ENCODE measurements around the gene GPN1. TPM values are rescaled to one million over a fixed set of nuclear protein-coding genes. Genes with fewer than 3 reads are reported as not detected.
"Not testable (repeated sequence)": the region's sequence is repeated elsewhere in the genome, so short reads cannot be mapped to it uniquely, and the experiment has no call there.

The GPN1 gene
- total RNA-seq, 1 experiment from 2014 or later, result 30.0 TPM

- Histone ChIP-seq H3K4me3 (ENCODE audit: low read length) (no peak overlapping the region), H2AFZ (ENCODE audit: low read length) (no peak overlapping the region), H3K36me3 (ENCODE audit: insufficient read depth, low read length) (peaks cover 48% of the 10 kb centered on the region), H3K79me2 (ENCODE audit: low read length) (peaks cover 26% of the 10 kb centered on the region), H3K27me3 (ENCODE audit: low read length) (no peaks in the 10 kb centered on the region), H3K9me3 (ENCODE audit: low read length) (no peaks in the 10 kb centered on the region), H3K9me2 (replicated peaks; ENCODE audit: insufficient read depth, low read length) (no peaks in the 10 kb centered on the region), H3K9ac (ENCODE audit: low read length) (no peak overlapping the region), H4K20me1 (ENCODE audit: insufficient read depth, low read depth, low read length) (no peaks in the 10 kb centered on the region), H3K4me1 (ENCODE audit: low read length) (no peaks in the 10 kb centered on the region), H3K27ac (ENCODE audit: low read length) (no peak overlapping the region), H3K4me2 (ENCODE audit: low read depth, low read length, poor library complexity, severe bottlenecking) (no peak overlapping the region)
- peak; percentile 35 for DNase-seq
Observed at GRCh38 chr2:27615316-27615715, 13.5 kb upstream of the GPN1 start.

DNA sequence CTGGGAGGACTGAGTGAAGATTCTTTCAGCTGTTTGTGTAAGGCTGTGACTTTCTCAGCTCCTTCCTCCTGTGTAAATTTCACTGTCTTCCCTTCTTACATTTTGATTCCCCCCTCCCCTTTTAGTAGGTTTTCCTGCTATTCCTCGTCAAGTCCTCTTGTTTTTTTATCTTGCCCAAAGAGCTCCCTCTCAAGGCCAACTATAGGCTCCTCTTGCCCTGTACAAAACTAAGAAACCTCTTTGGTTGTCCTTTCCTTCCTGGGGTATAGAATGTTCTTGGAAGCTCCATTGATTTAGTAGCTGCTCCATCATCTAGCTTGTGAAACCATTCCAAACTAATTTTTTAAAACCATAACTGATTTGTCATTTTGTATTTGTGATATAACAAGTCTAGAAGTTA, 7.3 kb upstream of the GPN1 start:
- Histone ChIP-seq H3K36me3 (ENCODE audit: insufficient read depth, low read length) (peaks cover 58% of the 10 kb centered on the region), H3K4me3 (ENCODE audit: low read length) (no peak overlapping the region)
- DNase-seq, result peak; percentile 39

GRCh38 chr2:27622921-27623384, 5.9 kb upstream of the GPN1 start:
- H3K79me2 ChIP-seq (ENCODE audit: low read length), result no peaks in the 10 kb centered on the region
- no peak overlapping the region for H3K4me2 ChIP-seq (ENCODE audit: low read depth, low read length, poor library complexity, severe bottlenecking)
- no peak overlapping the region for H3K9ac ChIP-seq (ENCODE audit: low read length)
- H2AFZ ChIP-seq (ENCODE audit: low read length), result no peak overlapping the region
- peaks cover 5% of the 10 kb centered on the region for H3K4me1 ChIP-seq (ENCODE audit: low read length)
- H3K9me3 ChIP-seq (ENCODE audit: low read length), result no peaks in the 10 kb centered on the region
- peaks cover 49% of the 10 kb centered on the region; the same call in 1 of the 2 replicates for H3K36me3 ChIP-seq (ENCODE audit: insufficient read depth, low read length)
- no peak overlapping the region for H3K4me3 ChIP-seq (ENCODE audit: low read length)
- DNase-seq, result peak; percentile 35
- no peaks in the 10 kb centered on the region for H4K20me1 ChIP-seq (ENCODE audit: insufficient read depth, low read depth, low read length)
- H3K27ac ChIP-seq (ENCODE audit: low read length), result no peak overlapping the region
- H3K9me2 ChIP-seq (replicated peaks; ENCODE audit: insufficient read depth, low read length), result no peaks in the 10 kb centered on the region
- no peaks in the 10 kb centered on the region for H3K27me3 ChIP-seq (ENCODE audit: low read length)

More for the DNA sequence above, 7.3 kb upstream of the GPN1 start:
- Histone ChIP-seq H3K27me3 (ENCODE audit: low read length) (no peaks in the 10 kb centered on the region), H3K4me2 (ENCODE audit: low read depth, low read length, poor library complexity, severe bottlenecking) (no peak overlapping the region), H2AFZ (ENCODE audit: low read length) (no peak overlapping the region), H4K20me1 (ENCODE audit: insufficient read depth, low read depth, low read length) (no peaks in the 10 kb centered on the region), H3K9me2 (replicated peaks; ENCODE audit: insufficient read depth, low read length) (no peaks in the 10 kb centered on the region), H3K79me2 (ENCODE audit: low read length) (no peaks in the 10 kb centered on the region), H3K27ac (ENCODE audit: low read length) (no peak overlapping the region), H3K4me1 (ENCODE audit: low read length) (no peaks in the 10 kb centered on the region), H3K9ac (ENCODE audit: low read length) (no peak overlapping the region), H3K9me3 (ENCODE audit: low read length) (no peaks in the 10 kb centered on the region)

DNA sequence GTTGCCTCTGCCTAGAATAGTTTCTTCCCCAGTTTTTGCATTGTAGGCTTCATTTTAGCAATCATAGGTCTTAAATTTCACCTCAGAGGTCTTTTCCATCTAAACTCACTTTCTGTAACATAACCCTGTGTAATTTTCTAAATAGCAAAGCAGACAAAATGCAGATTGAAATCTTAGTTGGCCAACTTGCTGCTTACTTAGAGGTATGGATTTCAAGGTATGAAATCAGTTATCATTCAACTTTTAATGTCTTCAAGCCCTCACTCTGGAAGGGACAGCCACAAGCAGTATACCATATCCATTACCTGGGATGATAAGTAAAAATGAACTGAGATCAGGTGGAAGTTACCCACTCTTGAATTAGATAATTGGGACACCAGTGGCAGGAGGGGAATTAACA, 3.9 kb upstream of the GPN1 start:
- Histone ChIP-seq H3K27ac (ENCODE audit: low read length) (no peak overlapping the region), H3K36me3 (ENCODE audit: insufficient read depth, low read length) (peaks cover 36% of the 10 kb centered on the region; the same call in 1 of the 2 replicates), H3K79me2 (ENCODE audit: low read length) (peaks cover 11% of the 10 kb centered on the region), H3K9me2 (replicated peaks; ENCODE audit: insufficient read depth, low read length) (no peaks in the 10 kb centered on the region), H3K4me2 (ENCODE audit: low read depth, low read length, poor library complexity, severe bottlenecking) (no peak overlapping the region), H3K4me3 (ENCODE audit: low read length) (no peak overlapping the region), H3K27me3 (ENCODE audit: low read length) (no peaks in the 10 kb centered on the region), H2AFZ (ENCODE audit: low read length) (no peak overlapping the region), H3K9ac (ENCODE audit: low read length) (no peak overlapping the region), H4K20me1 (ENCODE audit: insufficient read depth, low read depth, low read length) (no peaks in the 10 kb centered on the region), H3K9me3 (ENCODE audit: low read length) (no peaks in the 10 kb centered on the region), H3K4me1 (ENCODE audit: low read length) (peaks cover 14% of the 10 kb centered on the region)
- peak; percentile 35 for DNase-seq

- H3K27ac ChIP-seq (ENCODE audit: low read length); H3K9me3 ChIP-seq (ENCODE audit: low read length); H3K27me3 ChIP-seq (ENCODE audit: low read length); H2AFZ ChIP-seq (ENCODE audit: low read length); H3K9me2 ChIP-seq (replicated peaks; ENCODE audit: insufficient read depth, low read length); H4K20me1 ChIP-seq (ENCODE audit: insufficient read depth, low read depth, low read length); H3K4me2 ChIP-seq (ENCODE audit: low read depth, low read length, poor library complexity, severe bottlenecking); H3K9ac ChIP-seq (ENCODE audit: low read length); H3K4me3 ChIP-seq (ENCODE audit: low read length): not testable (repeated sequence)
- Histone ChIP-seq H3K36me3 (ENCODE audit: insufficient read depth, low read length) (peaks cover 30% of the 10 kb centered on the region; the same call in 1 of the 2 replicates), H3K4me1 (ENCODE audit: low read length) (peaks cover 18% of the 10 kb centered on the region), H3K79me2 (ENCODE audit: low read length) (peaks cover 25% of the 10 kb centered on the region)
- DNase-seq, result peak; percentile 24
Observed at GRCh38 chr2:27626323-27626722, 2.5 kb upstream of the GPN1 start.

- H3K4me2 ChIP-seq (ENCODE audit: low read depth, low read length, poor library complexity, severe bottlenecking); H3K27me3 ChIP-seq (ENCODE audit: low read length); H3K9me3 ChIP-seq (ENCODE audit: low read length); H2AFZ ChIP-seq (ENCODE audit: low read length); H4K20me1 ChIP-seq (ENCODE audit: insufficient read depth, low read depth, low read length); H3K27ac ChIP-seq (ENCODE audit: low read length); H3K9ac ChIP-seq (ENCODE audit: low read length); H3K9me2 ChIP-seq (replicated peaks; ENCODE audit: insufficient read depth, low read length); H3K4me3 ChIP-seq (ENCODE audit: low read length); DNase-seq: not testable (repeated sequence)
- peaks cover 31% of the 10 kb centered on the region for H3K79me2 ChIP-seq (ENCODE audit: low read length)
- H3K4me1 ChIP-seq (ENCODE audit: low read length), result peaks cover 18% of the 10 kb centered on the region
- H3K36me3 ChIP-seq (ENCODE audit: insufficient read depth, low read length), result peaks cover 29% of the 10 kb centered on the region; the same call in 1 of the 2 replicates
Observed at GRCh38 chr2:27626921-27627320, 1.9 kb upstream of the GPN1 start.

- peak overlapping the region; percentile 84 for H3K9ac ChIP-seq (ENCODE audit: low read length)
- H3K4me3 ChIP-seq (ENCODE audit: low read length), result peak overlapping the region; percentile 82
- H3K27ac ChIP-seq (ENCODE audit: low read length), result peak overlapping the region; percentile 5; the same call in 1 of the 2 replicates
- H3K9me3 ChIP-seq (ENCODE audit: low read length), result no peaks in the 10 kb centered on the region
- H3K27me3 ChIP-seq (ENCODE audit: low read length), result no peaks in the 10 kb centered on the region
- H3K79me2 ChIP-seq (ENCODE audit: low read length), result peaks cover 39% of the 10 kb centered on the region
- H3K9me2 ChIP-seq (replicated peaks; ENCODE audit: insufficient read depth, low read length), result no peaks in the 10 kb centered on the region
- H4K20me1 ChIP-seq (ENCODE audit: insufficient read depth, low read depth, low read length), result no peaks in the 10 kb centered on the region
- no peak for DNase-seq
- H3K4me1 ChIP-seq (ENCODE audit: low read length), result peaks cover 18% of the 10 kb centered on the region
- peak overlapping the region; percentile 78 for H3K4me2 ChIP-seq (ENCODE audit: low read depth, low read length, poor library complexity, severe bottlenecking)
- no peak overlapping the region for H2AFZ ChIP-seq (ENCODE audit: low read length)
- H3K36me3 ChIP-seq (ENCODE audit: insufficient read depth, low read length), result peaks cover 37% of the 10 kb centered on the region; the same call in 1 of the 2 replicates
Observed at GRCh38 chr2:27627963-27628766, 685 bp upstream of the GPN1 start.

GRCh38 chr2:27630257-27630656, 1.4 kb downstream of the GPN1 start:
- not testable (repeated sequence) for H3K9ac ChIP-seq (ENCODE audit: low read length); H3K27me3 ChIP-seq (ENCODE audit: low read length); H3K9me2 ChIP-seq (replicated peaks; ENCODE audit: insufficient read depth, low read length); H3K27ac ChIP-seq (ENCODE audit: low read length); DNase-seq; H2AFZ ChIP-seq (ENCODE audit: low read length); H3K9me3 ChIP-seq (ENCODE audit: low read length); H3K4me3 ChIP-seq (ENCODE audit: low read length); H4K20me1 ChIP-seq (ENCODE audit: insufficient read depth, low read depth, low read length)
- peaks cover 38% of the 10 kb centered on the region; the same call in 1 of the 2 replicates for H3K36me3 ChIP-seq (ENCODE audit: insufficient read depth, low read length)
- H3K79me2 ChIP-seq (ENCODE audit: low read length), result peaks cover 39% of the 10 kb centered on the region
- peak overlapping the region; percentile 78 for H3K4me2 ChIP-seq (ENCODE audit: low read depth, low read length, poor library complexity, severe bottlenecking)
- peaks cover 18% of the 10 kb centered on the region for H3K4me1 ChIP-seq (ENCODE audit: low read length)

Data from Karpas-422 (cell line).